Measurements from ENCODE around the gene SMG6. TPM values are rescaled to one million over a fixed set of nuclear protein-coding genes. Genes with fewer than 3 reads are reported as not detected.
A peak's percentile ranks its signal among the peaks of the same experiment; 100 is the strongest.

Gene SMG6
- total RNA-seq, 1 experiment from 2014 or later, result 33.8 TPM

DNA sequence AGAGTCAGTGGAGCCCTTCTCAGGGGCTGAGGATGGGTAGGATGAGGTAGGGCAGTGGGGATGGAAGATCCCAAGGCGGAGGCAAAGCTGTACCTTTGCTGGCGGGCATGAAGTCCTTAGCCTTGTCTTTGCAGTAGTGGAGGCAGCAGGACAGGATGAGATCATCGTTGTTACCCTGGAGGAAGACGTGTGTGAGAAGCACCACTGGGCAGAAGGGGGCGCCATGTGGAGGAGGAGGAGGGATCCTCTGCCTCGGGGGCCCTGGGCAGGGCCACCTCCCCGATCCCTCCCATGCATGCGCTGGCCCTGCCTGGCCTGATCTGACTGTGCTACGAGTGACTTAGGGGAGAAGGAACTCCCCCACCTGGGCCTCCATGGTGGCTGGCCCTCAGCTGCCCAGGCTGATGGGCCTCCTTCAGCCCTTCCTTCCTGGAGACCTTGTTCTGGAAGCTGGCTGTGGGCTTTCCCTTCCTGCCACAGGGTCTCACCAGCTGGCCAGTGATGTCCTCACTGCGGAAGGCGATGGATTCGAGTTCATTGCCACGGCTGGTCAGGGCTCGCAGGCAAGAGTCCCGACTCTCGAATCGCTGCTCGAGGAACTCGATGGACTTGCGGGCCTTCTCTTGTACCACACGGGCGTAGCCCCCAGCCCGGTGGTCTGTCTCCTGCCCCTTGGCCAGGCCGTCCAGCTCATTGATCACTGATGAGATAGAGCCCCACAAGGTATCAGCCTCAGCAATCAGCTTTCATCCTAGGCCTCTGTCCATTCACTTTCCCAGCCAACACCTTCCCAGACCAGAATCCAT lies 238.4 kb downstream of the SMG6 start:
- intact Hi-C loops (cut with micrococcal nuclease; ENCODE audit: unreplicated experiment), result no loop called here
- Mint-ChIP-seq H3K9me3 (ENCODE audit: unreplicated experiment) (no peaks in the 10 kb centered on the region), H3K27me3 (ENCODE audit: insufficient read depth, unreplicated experiment) (no peaks in the 10 kb centered on the region), H3K4me1 (ENCODE audit: low read depth, unreplicated experiment) (peaks cover 8% of the 10 kb centered on the region), H3K36me3 (ENCODE audit: insufficient read depth, unreplicated experiment) (peaks cover 23% of the 10 kb centered on the region), H3K27ac (ENCODE audit: unreplicated experiment) (no peak overlapping the region), H3K4me3 (ENCODE audit: unreplicated experiment) (no peak overlapping the region)
- no TSS peak for BruUV-seq (replicated peaks)
- DNase-seq, result no peak
- Histone ChIP-seq H3K9me3 (no peaks in the 10 kb centered on the region), H3K36me3 (ENCODE audit: control insufficient read depth, insufficient read depth, low read length) (peaks cover 3% of the 10 kb centered on the region), H3K4me3 (ENCODE audit: low read depth, low read length) (no peak overlapping the region), H3K4me1 (0 out of 2 replicates have a peak, but pooled peaks cover 6% of the 10 kb centered on the region), H3K27me3 (replicated peaks; ENCODE audit: control insufficient read depth, insufficient read depth, low read length) (no peaks in the 10 kb centered on the region)
- TF ChIP-seq, protein P1, sequence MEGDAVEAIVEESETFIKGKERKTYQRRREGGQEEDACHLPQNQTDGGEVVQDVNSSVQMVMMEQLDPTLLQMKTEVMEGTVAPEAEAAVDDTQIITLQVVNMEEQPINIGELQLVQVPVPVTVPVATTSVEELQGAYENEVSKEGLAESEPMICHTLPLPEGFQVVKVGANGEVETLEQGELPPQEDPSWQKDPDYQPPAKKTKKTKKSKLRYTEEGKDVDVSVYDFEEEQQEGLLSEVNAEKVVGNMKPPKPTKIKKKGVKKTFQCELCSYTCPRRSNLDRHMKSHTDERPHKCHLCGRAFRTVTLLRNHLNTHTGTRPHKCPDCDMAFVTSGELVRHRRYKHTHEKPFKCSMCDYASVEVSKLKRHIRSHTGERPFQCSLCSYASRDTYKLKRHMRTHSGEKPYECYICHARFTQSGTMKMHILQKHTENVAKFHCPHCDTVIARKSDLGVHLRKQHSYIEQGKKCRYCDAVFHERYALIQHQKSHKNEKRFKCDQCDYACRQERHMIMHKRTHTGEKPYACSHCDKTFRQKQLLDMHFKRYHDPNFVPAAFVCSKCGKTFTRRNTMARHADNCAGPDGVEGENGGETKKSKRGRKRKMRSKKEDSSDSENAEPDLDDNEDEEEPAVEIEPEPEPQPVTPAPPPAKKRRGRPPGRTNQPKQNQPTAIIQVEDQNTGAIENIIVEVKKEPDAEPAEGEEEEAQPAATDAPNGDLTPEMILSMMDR (IDR thresholded peaks at IDR 0.05; ENCODE audit: insufficient read depth in 1 of 2, low read depth in 1 of 2, low read length in 1 of 2, severe bottlenecking in 1 of 2, unreplicated experiment in 1 of 2), result peak; percentile 23 to 49
- CTCF ChIA-PET, result interaction anchor here (0.6 kb wide), 1 partner anchor 10 kb away, joined by 3 read pairs; no protein-coding TSS in a partner anchor
- POLR2A ChIA-PET, result no interaction called here

DNA sequence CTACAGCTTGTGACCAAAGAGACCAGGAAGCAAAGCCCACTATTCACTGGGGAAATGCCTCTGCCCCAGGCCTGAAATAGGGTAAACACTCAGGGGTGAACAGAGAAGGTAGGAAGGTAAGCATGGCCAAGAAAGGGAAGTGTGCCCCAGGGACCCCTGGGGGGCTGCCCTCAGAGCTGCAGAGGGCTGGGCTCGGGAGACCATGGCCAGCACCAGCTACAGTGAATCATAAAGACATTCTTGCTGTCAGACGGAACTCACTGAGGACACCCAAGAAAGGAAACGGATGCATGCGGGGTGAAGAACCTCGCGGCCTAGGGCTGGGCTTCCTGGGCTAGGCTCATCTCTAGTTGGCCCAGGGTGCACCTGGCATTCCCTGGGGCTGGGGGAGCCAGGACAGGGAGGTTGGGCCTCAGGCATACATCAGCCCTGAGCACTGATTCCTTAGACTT lies 239.0 kb downstream of the SMG6 start:
- H3K9me3 ChIP-seq, result no peaks in the 10 kb centered on the region
- Mint-ChIP-seq H3K27me3 (ENCODE audit: insufficient read depth, unreplicated experiment) (no peaks in the 10 kb centered on the region), H3K36me3 (ENCODE audit: insufficient read depth, unreplicated experiment) (peaks cover 18% of the 10 kb centered on the region), H3K27ac (ENCODE audit: unreplicated experiment) (peak overlapping the region; percentile 62), H3K4me3 (ENCODE audit: unreplicated experiment) (no peak overlapping the region), H3K4me1 (ENCODE audit: low read depth, unreplicated experiment) (peaks cover 8% of the 10 kb centered on the region), H3K9me3 (ENCODE audit: unreplicated experiment) (no peaks in the 10 kb centered on the region)
- peaks cover 3% of the 10 kb centered on the region for H3K36me3 ChIP-seq (ENCODE audit: control insufficient read depth, insufficient read depth, low read length)
- H3K27me3 ChIP-seq (replicated peaks; ENCODE audit: control insufficient read depth, insufficient read depth, low read length), result no peaks in the 10 kb centered on the region
- TF ChIP-seq, protein P1 (IDR thresholded peaks at IDR 0.05; ENCODE audit: insufficient read depth in 1 of 2, low read depth in 1 of 2, low read length in 1 of 2, severe bottlenecking in 1 of 2, unreplicated experiment in 1 of 2), result no peak
- POLR2A ChIA-PET, result no interaction called here
- intact Hi-C loops (cut with micrococcal nuclease; ENCODE audit: unreplicated experiment), result no loop called here
- BruUV-seq (replicated peaks), result no TSS peak
- CTCF ChIA-PET, result interaction anchor here (1.4 kb wide), 1 partner anchor 10 kb away, joined by 3 read pairs; no protein-coding TSS in a partner anchor
- H3K4me1 ChIP-seq, result 0 out of 2 replicates have a peak, but pooled peaks cover 6% of the 10 kb centered on the region
- DNase-seq, result no peak
- H3K4me3 ChIP-seq (ENCODE audit: low read depth, low read length), result no peak overlapping the region

DNA sequence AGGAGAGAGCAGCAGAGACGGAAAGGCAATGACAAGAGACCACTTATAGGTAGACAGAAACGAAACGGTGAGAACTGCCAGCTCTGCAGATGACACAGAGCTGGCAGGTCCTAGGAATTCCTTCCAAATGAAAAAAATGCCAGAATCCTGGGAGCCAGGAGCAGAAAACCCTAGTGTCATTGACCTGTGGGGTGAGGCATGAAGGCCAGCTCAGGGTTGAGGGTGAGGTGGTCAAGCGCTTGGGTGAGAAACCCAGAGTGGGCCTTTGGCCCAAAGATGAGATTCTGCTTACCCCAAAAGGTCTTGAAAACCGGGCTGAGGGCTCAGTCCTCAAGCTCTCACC lies 239.5 kb downstream of the SMG6 start:
- H3K36me3 ChIP-seq (ENCODE audit: control insufficient read depth, insufficient read depth, low read length), result peaks cover 3% of the 10 kb centered on the region
- CTCF ChIA-PET, result interaction anchor here (1.4 kb wide), 1 partner anchor 10 kb away, joined by 3 read pairs; no protein-coding TSS in a partner anchor
- TF ChIP-seq, protein P1 (IDR thresholded peaks at IDR 0.05; ENCODE audit: insufficient read depth in 1 of 2, low read depth in 1 of 2, low read length in 1 of 2, severe bottlenecking in 1 of 2, unreplicated experiment in 1 of 2), result no peak
- Mint-ChIP-seq H3K36me3 (ENCODE audit: insufficient read depth, unreplicated experiment) (peaks cover 18% of the 10 kb centered on the region), H3K4me3 (ENCODE audit: unreplicated experiment) (no peak overlapping the region), H3K27ac (ENCODE audit: unreplicated experiment) (peak overlapping the region; percentile 62), H3K27me3 (ENCODE audit: insufficient read depth, unreplicated experiment) (no peaks in the 10 kb centered on the region), H3K4me1 (ENCODE audit: low read depth, unreplicated experiment) (peaks cover 8% of the 10 kb centered on the region), H3K9me3 (ENCODE audit: unreplicated experiment) (no peaks in the 10 kb centered on the region)
- no peaks in the 10 kb centered on the region for H3K9me3 ChIP-seq
- intact Hi-C loops (cut with micrococcal nuclease; ENCODE audit: unreplicated experiment), result no loop called here
- H3K4me3 ChIP-seq (ENCODE audit: low read depth, low read length), result no peak overlapping the region
- H3K27me3 ChIP-seq (replicated peaks; ENCODE audit: control insufficient read depth, insufficient read depth, low read length), result no peaks in the 10 kb centered on the region
- H3K4me1 ChIP-seq, result 0 out of 2 replicates have a peak, but pooled peaks cover 6% of the 10 kb centered on the region
- POLR2A ChIA-PET, result no interaction called here
- BruUV-seq (replicated peaks), result no TSS peak
- no peak for DNase-seq
